ENCODE data around the gene SKI. TPM values are rescaled to one million over a fixed set of nuclear protein-coding genes. Genes with fewer than 3 reads are reported as not detected.
A peak's percentile ranks its signal among the peaks of the same experiment; 100 is the strongest.

Gene SKI
- total RNA-seq, 2 donors from 2014 or later: 135 to 138 TPM

GRCh38 chr1:2282556-2283270 lies 54.6 kb downstream of the SKI start:
- Histone ChIP-seq H3K4me1 (ENCODE audit: control insufficient read depth in 1 of 2, low read depth in 2 of 2) (peaks cover 42 to 70% of the 10 kb centered on the region in 2 donors), H3K36me3 (no peaks in the 10 kb centered on the region), H3K27me3 (replicated peaks; ENCODE audit: insufficient read depth) (no peaks in the 10 kb centered on the region), H3K9me3 (no peaks in the 10 kb centered on the region), H3K4me3 (no peak overlapping the region), H3K27ac (no peak overlapping the region)
- TF ChIP-seq CTCF (IDR thresholded peaks at IDR 0.05): no peak
- DNase-seq (ENCODE audit: low spot score) (no peak), ATAC-seq (ENCODE audit: insufficient number of reproducible peaks, low FRiP score, low read depth) (no peak)

DNA sequence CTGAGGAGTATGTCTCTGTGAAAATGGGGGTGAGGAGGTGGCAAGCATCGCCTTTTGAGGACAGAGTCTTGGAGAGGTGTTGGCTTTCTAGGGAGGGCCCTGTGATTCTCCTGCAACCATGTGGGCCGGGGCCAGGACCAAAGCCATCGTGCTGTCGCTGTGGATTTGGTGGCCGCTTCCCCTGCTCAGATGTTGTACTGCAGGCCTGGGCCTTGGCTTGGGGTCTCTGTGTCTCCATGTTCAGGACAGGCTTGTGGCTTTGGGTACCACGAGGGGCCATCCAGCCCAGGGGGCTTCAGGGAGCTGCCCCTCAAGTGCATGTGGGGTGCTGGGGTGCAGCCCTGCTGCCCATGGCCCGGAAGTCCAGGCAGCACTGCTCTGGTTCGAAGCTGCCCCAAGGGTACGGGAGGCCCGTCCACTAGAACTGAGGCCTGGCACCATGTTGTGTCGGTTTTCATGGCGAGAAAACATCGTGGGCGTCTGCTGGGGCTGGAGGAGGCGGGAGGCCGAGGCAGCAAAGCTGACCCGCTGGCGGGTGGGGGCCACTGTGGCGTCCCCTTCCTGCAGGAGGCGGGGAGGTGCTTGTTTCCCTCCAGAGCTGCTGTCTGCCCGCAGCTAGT lies 55.4 kb downstream of the SKI start:
- ATAC-seq (ENCODE audit: insufficient number of reproducible peaks, low FRiP score, low read depth) (no peak), DNase-seq (ENCODE audit: low spot score) (no peak)
- Histone ChIP-seq H3K4me3 (no peak overlapping the region), H3K27ac (no peak overlapping the region), H3K4me1 (ENCODE audit: control insufficient read depth in 1 of 2, low read depth in 2 of 2) (peaks cover 39 to 70% of the 10 kb centered on the region in 2 donors), H3K27me3 (replicated peaks; ENCODE audit: insufficient read depth) (no peaks in the 10 kb centered on the region), H3K9me3 (no peaks in the 10 kb centered on the region), H3K36me3 (no peaks in the 10 kb centered on the region)
- no peak for TF ChIP-seq CTCF (IDR thresholded peaks at IDR 0.05)

GRCh38 chr1:2283991-2284895 lies 56.1 kb downstream of the SKI start:
- ATAC-seq (ENCODE audit: insufficient number of reproducible peaks, low FRiP score, low read depth): no peak
- H3K27ac ChIP-seq: peak overlapping the region in 1 of 2 donors; percentile 27
- no peak for TF ChIP-seq CTCF (IDR thresholded peaks at IDR 0.05)

DNA sequence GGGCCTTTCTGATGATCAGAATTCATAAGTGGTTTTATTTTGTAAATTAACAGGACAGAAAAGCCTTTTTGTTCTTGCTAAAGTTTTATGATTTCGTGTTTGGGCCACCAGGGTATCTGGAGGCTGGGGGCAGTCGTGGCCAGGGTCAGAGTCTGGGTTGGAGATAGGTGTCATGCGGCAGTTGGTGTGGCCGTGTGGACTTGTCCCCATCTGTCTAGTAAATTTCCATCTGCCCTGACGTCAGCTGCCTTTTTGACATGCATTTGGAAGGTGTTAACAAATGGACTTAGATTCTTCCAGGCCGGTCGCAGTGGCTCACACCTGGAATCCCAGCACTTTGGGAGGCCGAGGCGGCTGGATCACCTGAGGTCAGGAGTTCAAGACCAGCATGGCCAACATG lies 56.8 kb downstream of the SKI start:
- H3K4me1 ChIP-seq (ENCODE audit: control insufficient read depth in 1 of 2, low read depth in 2 of 2): peaks cover 40 to 70% of the 10 kb centered on the region in 2 donors
- no peak for DNase-seq (ENCODE audit: low spot score)
- H3K4me3 ChIP-seq: no peak overlapping the region
- no peaks in the 10 kb centered on the region for H3K9me3 ChIP-seq
- peak overlapping the region in 1 of 2 donors; percentile 27 for H3K27ac ChIP-seq
- TF ChIP-seq CTCF (IDR thresholded peaks at IDR 0.05): no peak
- ATAC-seq (ENCODE audit: insufficient number of reproducible peaks, low FRiP score, low read depth): no peak
- H3K27me3 ChIP-seq (replicated peaks; ENCODE audit: insufficient read depth): no peaks in the 10 kb centered on the region
- no peaks in the 10 kb centered on the region for H3K36me3 ChIP-seq

More at GRCh38 chr1:2283991-2284895, 56.1 kb downstream of the SKI start:
- H3K4me3 ChIP-seq: no peak overlapping the region
- peaks cover 40 to 70% of the 10 kb centered on the region in 2 donors for H3K4me1 ChIP-seq (ENCODE audit: control insufficient read depth in 1 of 2, low read depth in 2 of 2)
- H3K36me3 ChIP-seq: no peaks in the 10 kb centered on the region
- no peaks in the 10 kb centered on the region for H3K27me3 ChIP-seq (replicated peaks; ENCODE audit: insufficient read depth)
- no peaks in the 10 kb centered on the region for H3K9me3 ChIP-seq
- DNase-seq (ENCODE audit: low spot score): no peak

- TF ChIP-seq CTCF (IDR thresholded peaks at IDR 0.05): no peak
- peaks cover 58 to 85% of the 10 kb centered on the region in 2 donors for H3K4me1 ChIP-seq (ENCODE audit: control insufficient read depth in 1 of 2, low read depth in 2 of 2)
- H3K9me3 ChIP-seq: no peaks in the 10 kb centered on the region
- ATAC-seq (ENCODE audit: insufficient number of reproducible peaks, low FRiP score, low read depth) (no peak), DNase-seq (ENCODE audit: low spot score) (no peak)
- no peaks in the 10 kb centered on the region for H3K36me3 ChIP-seq
- no peaks in the 10 kb centered on the region for H3K27me3 ChIP-seq (replicated peaks; ENCODE audit: insufficient read depth)
- peak overlapping the region in 1 of 2 donors; percentile 21 for H3K27ac ChIP-seq
- no peak overlapping the region for H3K4me3 ChIP-seq
These were observed 58.8 kb downstream of the SKI start for GRCh38 chr1:2286923-2287322.

Measured in thoracic aorta (tissue), 2 donors.